Left renal cortex interstitium (tissue), 4 donors: ENCODE data around the gene RAB3C. TPM values are rescaled to one million over a fixed set of nuclear protein-coding genes. Genes with fewer than 3 reads are reported as not detected.

Experiments used
- DNase-seq, 4 donors: peaks; one replicate each; pipeline ENCODE4 v3.0.0-alpha.2; 2013; ENCODE audit warnings: low read depth in 4 of 4, low spot score in 2 of 4, missing footprints in 1 of 4
- polyA plus RNA-seq, 4 donors: library from polyadenylated mRNA; unstranded; fragments of 120-200 nt; gene quantifications; one replicate each; pipeline ENCODE4 v1.2.1, GENCODE V29; 2013; ENCODE audit not compliant: insufficient read length in 4 of 4

The RAB3C gene
- polyA plus RNA-seq, 4 donors = 1.8 to 3.3 (median 2.5) TPM

GRCh38 chr5:58804291-58804690 is 221.4 kb downstream of the RAB3C start:
- DNase-seq = no peak

GRCh38 chr5:58810086-58810485 is 227.2 kb downstream of the RAB3C start:
- no peak for DNase-seq

GRCh38 chr5:58813855-58814254 is 231.0 kb downstream of the RAB3C start:
- no peak for DNase-seq

- DNase-seq = no peak
These were observed 233.4 kb downstream of the RAB3C start for GRCh38 chr5:58816181-58816731.

- DNase-seq = no peak
These were observed 235.6 kb downstream of the RAB3C start for GRCh38 chr5:58818465-58818864.

- no peak for DNase-seq
These were observed 242.6 kb downstream of the RAB3C start for GRCh38 chr5:58825441-58825840.

GRCh38 chr5:58825899-58826298 is 243.0 kb downstream of the RAB3C start:
- no peak for DNase-seq

- DNase-seq = no peak
These were observed 244.6 kb downstream of the RAB3C start for GRCh38 chr5:58827463-58827862.

GRCh38 chr5:58828258-58828657 is 245.4 kb downstream of the RAB3C start:
- no peak for DNase-seq

- DNase-seq = no peak
These were observed 251.7 kb downstream of the RAB3C start for GRCh38 chr5:58834242-58835225.

GRCh38 chr5:58836351-58836750 is 253.5 kb downstream of the RAB3C start:
- DNase-seq = no peak

- DNase-seq = no peak
These were observed 255.9 kb downstream of the RAB3C start for GRCh38 chr5:58838729-58839128.

- no peak for DNase-seq
These were observed 260.0 kb downstream of the RAB3C start for GRCh38 chr5:58842852-58843251.

- no peak for DNase-seq
These were observed 261.5 kb downstream of the RAB3C start for GRCh38 chr5:58844395-58844794.

GRCh38 chr5:58847041-58847440 is 264.2 kb downstream of the RAB3C start:
- DNase-seq = no peak

GRCh38 chr5:58849223-58849622 is 266.3 kb downstream of the RAB3C start:
- no peak for DNase-seq

GRCh38 chr5:58849921-58850667 is 267.2 kb downstream of the RAB3C start:
- DNase-seq = peak; percentile 11 to 33 (median 16)

GRCh38 chr5:58851153-58851552 is 268.3 kb downstream of the RAB3C start:
- no peak for DNase-seq

GRCh38 chr5:58851571-58851970 is 268.7 kb downstream of the RAB3C start:
- DNase-seq = no peak

GRCh38 chr5:58852566-58852965 is 269.7 kb downstream of the RAB3C start:
- no peak for DNase-seq

GRCh38 chr5:58854441-58854840 is 271.6 kb downstream of the RAB3C start:
- no peak for DNase-seq
